HPDE6-E6E7 (cell line): ENCODE measurements around the gene PTGFRN.
"Not testable (repeated sequence)": the region's sequence is repeated elsewhere in the genome, so short reads cannot be mapped to it uniquely, and the experiment has no call there.

Experiments used
- DNase-seq: peaks from one replicate; pipeline ENCODE4 v3.0.0; 2011; ENCODE audit warnings: missing footprints; ENCODE audit errors: extremely low spot score

Gene PTGFRN

DNA sequence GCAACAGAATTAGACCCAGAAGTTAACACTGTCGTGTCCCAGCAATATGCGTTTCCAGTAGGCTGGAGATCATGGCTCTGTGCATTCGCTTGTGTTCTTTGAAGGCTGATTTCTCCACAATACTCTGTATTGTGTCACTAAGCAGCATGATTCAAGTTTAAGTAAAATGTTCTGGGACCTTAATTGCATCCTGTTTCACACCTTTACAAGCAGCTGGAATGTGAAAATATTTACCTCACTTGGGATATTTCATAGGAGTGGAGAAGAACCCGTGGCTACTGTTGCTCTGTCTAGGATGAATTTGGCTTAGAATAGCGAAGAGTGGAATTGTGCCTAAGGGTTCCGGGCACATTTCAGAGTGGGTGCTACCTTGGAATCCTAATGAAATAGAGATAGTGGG lies 6.3 kb downstream of the PTGFRN start:
- no peak for DNase-seq

DNA sequence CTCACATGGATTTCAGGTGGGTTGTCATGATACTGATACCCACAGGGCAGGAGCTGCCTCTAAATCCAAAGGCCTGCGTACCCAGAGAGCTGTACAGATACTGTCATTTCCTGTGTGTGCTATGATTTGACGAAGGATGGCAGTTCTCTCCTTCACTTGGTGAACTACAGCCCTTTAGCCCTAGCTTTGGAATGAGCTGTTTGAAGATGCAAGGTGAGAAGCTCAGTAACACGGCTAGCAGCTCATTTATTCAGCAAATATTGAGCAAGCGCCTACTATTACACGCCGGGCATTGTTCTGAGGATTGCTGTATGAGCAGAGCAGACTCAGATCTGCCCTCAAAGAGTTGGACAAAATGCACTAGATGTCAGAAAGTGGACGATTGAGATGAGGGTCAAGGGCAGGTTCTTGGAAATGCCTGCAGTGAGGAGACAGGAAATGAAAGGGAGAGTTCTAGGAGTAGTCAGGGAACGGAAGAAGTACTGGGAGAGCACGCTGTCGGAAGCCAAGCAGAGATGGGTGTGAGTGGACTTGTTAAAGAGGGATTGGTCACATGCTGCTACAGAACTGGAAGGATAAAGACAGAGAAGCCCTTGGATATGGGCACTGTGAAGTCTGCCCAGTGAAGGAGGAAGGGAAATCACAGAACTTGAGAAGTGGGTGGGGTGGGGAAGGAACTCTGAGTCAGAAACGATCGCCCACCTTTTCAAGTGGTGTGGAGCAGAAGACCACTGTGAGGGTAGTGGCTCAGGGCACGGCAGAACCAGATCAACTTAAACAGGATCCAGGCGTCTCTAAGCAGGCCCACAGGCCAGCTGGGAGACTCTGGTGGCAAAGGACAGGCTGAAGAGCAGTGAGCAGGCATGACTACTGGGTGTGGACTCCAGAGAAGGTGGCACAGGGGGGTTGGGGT lies 7.1 kb downstream of the PTGFRN start:
- no peak for DNase-seq

DNA sequence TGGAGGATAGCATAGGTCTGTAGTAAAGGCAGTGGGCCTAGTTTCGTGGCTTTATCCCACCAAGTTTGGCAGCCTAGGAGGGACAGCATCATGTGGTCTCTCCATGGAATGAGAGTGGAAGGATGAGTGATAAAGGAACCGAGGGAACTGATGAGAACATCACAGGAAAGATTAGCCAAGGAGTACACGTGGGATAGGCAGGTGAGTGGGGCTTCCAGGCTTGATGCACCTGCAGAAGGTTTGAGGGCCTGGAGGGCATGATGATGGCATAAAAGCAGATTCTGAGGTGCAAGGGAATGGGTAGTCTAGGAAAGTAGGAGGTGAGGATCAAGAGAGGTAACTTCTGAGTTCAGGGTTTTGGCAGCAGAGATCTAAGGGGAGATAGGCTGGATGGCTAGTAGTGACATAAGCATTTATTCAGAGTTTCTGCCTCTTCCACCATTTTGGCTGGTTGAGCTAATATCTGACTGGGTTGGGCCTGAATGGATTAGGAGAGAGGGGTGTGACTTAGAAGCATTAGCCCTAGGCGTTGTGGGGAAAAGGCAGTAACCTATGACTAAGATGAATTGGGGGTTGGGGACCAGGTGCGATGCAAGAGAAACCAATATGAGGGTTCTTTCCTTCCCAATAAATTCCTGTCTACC lies 9.1 kb downstream of the PTGFRN start:
- DNase-seq, result peak; percentile 78

DNA sequence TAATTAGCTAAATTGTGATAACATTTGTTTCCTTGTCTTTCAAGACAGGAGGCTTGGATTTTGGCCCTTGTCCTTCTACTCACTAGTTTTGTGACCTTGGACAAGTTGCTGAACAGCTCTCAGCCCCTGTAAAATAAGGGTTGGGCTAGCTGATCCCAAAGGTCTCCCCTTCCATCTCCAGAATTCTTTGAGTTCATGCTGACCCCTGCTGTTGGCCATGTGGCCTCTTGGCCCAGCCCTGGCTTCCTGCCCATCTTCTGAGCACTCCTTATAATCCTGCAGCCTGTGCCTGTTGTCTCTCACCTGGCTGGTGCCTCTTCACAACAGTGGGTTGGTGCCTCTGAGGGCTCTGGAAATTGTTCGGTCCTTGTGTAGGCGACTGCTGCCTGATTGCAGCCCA lies 10.1 kb downstream of the PTGFRN start:
- DNase-seq, result no peak

DNA sequence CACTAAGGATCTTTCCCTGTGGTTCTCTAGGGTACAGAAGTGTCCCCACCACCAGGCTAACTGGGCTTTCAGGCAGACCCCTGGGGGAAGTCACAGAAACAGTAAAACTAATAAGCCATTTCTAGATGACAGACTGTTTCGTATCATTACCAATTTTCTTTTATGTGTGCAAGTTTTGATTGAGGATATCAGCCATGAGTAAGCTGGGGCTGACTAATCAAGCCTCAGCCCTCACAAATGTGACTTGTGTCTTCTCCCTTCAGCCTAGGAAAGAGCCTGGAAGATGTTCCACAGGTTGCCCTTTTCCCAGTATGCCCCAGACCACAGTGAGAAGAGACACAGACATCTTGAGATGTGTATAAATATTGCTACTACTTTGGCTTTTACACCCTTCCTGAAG lies 10.5 kb downstream of the PTGFRN start:
- DNase-seq, result no peak

DNA sequence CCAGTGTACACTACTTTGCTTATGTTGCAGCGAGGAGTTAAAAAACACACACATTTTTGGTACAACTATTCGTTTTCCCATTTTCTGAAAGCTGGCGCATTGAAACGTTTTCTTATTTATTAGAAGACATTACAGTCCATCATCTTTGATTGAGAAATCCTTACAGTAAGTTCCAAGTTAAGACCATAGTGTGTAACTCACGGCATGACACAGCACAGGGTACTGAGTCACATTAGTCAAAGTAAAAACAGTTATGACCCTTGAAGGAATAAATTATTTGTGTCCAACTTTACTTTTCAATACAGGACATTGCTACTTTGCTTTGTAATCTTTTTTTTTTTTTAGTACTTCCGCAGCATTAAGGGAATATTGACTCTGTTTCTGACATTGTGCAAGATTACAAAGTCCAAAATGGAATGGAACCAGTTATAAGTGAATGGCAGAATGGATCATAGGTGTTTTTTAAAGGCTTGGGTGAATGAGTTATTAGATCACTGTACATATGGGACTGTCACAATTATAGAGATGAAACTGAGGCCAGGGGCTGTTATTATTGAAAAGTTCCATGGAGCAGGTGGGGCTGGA lies 11.7 kb downstream of the PTGFRN start:
- DNase-seq, result no peak

DNA sequence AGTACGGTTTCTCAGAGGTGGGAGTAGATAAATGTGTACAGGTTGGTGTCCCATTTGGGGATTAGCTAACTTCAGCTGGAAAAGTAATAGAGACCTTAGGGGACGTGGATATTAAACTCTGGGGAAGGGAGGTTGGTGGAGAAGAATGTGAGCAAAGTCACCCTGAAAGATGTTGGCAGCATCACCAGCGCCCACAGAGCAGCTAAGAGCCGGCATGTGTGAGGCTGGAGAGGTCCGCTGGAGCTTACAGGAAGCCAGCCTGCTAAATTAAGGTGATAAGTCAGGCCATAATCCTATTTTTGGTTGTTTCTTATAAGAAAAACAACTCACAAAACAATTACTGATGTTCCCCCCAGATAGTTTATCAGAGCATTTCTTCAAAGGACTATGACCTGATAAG lies 12.2 kb downstream of the PTGFRN start:
- no peak for DNase-seq

DNA sequence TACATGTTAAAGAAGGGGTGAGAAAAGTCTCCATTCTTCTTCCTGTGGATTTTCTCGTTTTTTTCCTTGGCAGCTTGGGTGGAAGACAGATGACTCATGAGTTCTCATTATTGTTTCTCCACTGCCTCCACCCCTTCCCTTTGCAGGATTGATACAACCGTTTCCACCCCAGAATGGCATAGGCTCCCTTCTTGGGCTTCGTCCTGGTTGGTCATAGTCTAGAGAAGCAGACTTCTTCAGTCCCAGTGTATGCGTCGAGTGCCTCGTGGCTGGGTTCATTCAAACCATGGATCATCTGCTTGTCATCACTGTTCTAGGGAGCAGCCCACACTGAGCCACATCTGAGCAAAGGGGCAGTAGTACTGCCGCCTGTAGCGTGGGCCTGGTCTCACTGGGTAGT lies 13.7 kb downstream of the PTGFRN start:
- no peak for DNase-seq

DNA sequence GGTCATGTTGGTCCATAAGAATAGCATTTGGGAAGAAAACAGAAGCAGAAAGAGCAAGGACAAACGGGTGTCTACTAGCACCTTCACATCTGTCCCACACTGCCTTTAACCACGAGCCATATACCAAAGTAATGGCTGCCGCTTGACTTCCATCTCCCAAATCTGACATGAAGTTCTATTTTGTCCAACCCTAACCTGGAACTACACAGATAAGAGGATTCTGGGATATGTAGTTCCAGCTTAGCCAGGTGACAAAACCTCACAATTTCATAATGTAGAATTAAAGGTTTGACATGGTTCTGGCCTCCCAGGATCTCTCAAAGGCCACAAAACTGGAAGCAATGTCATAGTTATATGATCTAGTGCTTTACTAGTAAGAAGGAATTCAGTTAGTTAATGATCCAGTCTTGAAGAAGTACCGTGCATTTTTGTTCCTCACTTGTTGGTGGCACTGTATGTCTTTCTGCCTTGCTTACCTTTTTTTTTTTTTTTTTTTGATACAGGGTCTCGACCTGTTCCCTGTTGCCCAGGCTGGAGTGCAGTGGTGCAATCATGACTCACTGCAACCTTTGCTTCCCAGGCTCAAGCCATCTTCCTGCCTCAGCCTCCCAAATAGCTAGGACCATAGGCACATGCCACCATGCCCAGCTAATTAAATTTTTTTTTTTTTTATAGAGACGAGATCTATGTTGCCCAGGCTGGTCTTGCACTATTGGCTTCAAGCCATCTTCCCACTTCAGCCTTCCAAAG lies 17.5 kb downstream of the PTGFRN start:
- DNase-seq, result no peak

DNA sequence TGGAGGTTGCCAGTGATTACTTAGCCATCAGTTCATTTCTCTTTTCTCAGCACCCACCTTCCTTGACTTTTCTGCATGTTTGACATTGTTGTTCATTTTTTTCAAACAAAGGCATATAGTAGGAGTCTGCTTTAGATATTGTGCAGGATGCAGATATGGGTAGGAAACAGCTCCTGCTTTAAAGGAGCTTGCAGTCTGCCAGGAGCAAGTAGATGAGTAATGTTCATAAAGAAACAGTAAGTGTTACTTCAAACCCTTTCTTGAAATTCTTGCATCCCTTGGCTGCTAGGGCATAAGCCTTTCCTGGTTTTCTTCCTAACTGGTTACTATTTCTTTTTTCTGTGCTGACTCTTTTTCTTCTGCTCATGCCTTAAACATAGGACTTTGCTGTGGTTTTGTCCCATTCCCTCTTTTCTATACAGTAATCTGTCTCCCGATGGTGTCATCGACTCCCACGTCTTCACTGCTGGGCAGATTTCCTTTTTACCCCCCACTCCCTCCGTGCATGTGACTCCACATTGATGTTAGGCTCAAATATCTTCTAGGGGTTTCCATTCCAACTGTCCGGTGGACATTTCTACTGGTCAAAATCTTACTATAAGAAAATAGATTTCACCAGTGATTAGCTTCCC lies 20.4 kb downstream of the PTGFRN start:
- no peak for DNase-seq

DNA sequence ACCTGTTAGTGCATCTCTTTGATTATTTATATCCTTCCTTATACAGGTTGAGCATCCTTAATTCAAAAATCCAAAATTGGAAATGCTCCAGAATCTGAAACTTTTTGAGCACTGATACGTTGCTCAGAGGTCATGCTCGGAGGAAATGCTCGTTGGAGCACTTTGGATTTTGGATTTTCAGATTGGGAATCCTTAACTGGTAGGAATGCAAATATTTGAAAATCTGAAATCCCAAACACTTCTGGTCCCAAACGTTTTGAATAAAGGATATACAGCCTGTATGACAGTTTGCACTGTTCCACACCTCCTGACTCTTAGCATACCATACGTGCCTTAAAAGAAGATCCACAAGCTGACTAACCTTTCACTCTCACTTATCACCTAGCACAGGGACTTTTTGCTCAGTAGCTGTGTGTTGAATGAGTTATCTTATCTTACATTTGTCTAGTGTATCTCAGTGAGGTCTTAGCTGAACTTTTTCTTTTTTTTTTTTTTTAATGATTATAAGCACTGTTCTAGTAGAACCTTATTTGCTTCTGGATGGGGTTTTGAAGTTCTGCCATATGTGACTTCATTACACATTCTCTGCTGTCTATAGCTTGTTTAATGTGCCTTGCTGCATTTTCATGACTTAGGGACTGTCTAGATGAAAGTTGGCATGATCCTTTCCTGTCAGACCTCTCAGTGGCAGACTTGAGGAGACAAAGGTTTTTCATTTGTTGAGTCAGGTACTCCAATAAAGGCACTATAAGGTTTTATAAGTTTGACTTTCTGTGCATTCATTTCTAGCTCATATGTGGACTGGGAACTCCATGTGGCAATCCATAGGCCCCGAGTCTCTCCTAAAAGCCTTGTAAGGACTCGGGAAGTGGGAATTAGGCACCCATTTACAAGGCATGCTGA lies 21.6 kb downstream of the PTGFRN start:
- DNase-seq, result no peak

DNA sequence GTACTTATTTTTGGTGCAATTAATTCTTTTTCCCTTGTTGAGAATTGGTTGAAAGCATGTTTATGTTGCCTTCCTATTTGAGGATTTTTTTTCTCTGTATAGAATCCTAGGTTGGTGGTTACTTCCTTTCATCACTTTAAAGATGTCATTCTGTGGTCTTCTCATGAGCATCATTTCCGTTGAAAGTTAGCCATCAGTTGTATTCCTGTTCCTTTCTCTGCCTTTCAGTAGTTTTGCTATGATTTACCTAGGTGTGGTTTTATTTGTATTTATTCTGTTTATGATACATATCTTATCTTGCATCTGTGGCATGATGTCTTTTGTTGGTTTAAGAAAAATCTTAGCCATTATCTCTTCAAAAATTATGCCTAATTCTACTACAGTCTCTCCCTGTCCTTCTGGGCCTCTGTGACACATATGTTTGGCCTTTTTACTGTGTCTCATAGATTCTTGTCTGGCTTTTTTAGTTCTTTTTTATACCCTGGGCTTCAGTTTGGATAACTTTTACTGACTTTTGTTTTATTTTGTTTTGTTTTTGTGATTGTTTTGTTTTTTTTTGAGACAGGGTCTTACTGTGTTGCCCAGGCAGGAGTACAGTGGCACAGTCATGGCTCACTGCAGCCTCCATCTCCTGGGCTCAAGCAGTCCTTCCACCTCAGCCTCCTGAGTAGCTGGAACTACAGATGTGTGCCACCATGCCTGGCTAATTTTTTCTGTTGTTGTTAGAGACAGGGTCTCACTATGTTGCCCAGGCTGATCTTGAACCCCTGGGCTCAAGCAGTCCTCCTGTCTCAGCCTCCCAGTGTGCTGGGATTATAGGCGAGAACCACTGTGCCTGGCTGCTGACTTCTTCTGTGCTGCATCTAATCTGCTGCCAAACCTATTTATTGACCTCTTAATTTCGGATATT lies 24.1 kb downstream of the PTGFRN start:
- no peak for DNase-seq

DNA sequence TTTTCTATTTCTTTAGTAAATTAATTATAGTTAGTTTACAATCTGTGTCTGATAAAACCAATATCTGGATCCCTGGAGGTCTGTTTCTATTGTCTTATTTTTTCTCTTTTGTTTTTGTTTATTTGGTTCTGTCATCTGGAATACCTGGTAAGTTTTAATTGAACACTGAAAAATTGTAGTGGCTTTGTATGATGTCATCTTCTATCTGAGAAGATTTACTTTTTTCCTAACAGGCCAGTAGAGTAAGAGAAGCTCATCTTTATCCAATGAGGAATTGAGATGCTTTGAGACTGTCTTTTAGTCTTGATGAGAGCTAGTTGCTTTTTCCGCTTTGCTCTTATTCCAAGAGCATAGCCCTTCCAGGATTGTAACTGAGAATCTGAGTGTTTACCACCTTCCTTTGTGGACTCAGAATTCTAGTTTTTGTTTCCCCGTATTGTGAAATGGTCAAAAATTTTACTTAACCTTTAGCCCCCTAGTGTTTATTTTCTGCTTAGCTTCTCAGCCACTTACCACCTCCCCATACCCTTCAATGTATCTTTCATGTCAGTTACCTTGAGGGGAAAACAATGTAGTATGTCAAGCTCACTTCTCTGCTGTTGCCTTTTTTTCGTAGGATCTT lies 25.0 kb downstream of the PTGFRN start:
- no peak for DNase-seq

DNA sequence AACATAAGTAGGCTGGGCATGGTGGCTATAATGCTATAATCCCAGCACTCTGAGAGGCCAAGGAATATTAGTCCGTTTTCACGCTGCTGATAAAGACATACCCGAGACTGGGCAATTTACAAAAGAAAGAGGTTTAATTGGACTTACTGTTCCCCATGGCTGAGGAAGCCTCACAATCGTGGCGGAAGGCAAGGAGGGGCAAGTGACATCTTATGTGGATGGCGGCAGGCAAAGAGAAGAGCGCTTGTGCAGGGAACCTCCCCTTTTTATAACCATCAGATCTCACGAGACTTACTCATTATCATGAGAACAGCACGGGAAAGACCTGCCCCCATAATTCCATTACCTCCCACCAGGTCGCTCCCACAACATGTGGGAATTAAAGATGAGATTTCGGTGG lies 28.5 kb downstream of the PTGFRN start:
- no peak for DNase-seq

DNA sequence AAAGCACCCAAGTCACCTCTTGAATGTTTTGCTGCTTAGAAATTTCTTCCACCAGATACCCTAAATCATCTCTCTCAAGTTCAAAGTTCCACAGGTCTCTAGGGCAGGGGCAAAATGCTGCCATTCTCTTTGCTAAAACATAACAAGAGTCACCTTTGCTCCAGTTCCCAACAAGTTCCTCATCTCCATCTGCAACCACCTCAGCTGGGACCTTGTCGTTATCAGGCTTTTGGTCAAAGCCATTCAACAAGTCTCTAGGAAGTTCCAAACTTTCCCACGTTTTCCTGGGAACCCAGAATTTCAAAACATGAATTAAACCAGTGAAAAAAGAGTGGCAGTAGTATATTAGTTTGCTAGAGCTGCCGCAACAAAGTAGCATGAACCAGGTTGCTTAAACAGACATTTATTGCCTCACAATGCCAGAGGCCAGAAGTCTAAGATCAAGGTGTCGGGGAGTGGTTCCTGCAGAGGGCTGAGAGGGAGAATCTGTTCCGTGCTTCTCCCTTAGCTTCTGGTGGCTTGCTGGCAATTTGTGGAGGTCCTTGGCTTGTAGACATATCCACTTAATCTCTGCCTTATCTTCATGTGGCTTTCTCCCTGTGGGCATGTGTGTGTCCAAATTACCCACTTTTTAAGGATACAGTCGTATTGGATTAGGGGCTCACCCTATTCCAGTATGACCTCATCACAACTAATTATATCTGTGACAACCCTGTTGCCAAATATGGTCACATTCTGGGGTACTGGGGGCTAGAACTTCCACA lies 30.2 kb downstream of the PTGFRN start:
- DNase-seq, result not testable (repeated sequence)

DNA sequence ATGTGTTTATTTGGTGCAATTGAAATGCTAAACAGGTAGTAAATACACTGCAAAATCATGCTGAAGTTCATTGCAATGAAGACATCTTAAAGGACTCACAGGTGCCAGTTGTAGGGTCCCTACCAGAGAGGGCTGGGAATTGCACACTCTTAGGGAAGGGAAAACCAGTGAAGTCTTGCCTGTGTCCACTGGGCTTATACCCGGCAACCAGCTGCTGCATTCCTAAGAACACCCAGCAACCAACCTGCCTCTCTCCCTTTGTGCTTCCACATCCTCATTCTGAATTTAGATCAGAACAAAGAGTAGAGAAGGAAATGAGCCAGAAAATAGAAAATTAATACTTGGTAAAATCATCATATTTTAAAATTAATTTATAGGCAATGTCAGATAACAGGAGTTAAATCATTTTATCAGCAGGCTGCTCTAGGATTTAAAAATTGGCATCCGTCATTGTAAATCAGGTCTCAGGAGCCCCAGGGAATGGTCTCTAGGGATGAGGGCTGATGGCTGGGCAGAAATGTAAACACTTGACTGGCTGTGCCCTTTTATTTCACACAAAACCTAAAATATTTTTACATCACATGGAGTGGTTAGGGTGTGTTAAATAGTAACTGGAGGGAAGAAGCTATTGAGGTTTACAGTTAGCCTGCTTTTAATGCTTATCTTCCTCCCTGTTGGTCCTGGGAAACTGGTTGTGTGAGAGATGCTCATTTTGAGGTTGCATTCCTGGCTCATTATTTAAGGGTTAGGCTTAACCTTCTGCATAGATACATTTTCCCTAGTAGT lies 31.3 kb downstream of the PTGFRN start:
- no peak for DNase-seq

DNA sequence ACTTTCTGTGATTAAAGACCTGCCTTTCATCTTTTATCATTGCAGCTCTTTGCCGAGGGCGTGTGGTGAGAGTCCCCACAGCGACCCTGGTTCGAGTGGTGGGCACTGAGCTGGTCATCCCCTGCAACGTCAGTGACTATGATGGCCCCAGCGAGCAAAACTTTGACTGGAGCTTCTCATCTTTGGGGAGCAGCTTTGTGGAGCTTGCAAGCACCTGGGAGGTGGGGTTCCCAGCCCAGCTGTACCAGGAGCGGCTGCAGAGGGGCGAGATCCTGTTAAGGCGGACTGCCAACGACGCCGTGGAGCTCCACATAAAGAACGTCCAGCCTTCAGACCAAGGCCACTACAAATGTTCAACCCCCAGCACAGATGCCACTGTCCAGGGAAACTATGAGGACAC lies 32.0 kb downstream of the PTGFRN start:
- no peak for DNase-seq

DNA sequence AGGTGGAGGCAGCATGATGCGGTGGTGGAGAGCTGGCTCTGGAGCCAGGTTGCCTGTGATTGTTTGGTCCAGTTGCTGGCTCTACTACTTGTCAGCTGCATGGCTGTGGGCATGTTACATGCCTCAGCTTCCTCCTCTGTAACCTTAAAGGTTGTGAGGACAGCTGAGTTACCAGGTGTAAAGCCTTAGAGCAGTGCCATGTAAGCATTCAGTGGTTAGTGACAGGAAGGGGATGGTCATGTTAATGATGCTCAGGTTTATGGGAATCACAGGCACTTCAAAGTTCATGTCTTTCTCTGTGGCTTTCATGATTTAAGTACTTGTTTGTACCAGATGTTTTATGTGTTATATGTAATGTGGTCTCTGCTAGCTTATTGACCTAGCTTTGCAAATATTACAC lies 32.6 kb downstream of the PTGFRN start:
- DNase-seq, result no peak
